Adipose tissue (tissue), 3 donors: ENCODE results near the gene SHMT1. TPM values are rescaled to one million over a fixed set of nuclear protein-coding genes. Genes with fewer than 3 reads are reported as not detected.
"Not testable (repeated sequence)": the region's sequence is repeated elsewhere in the genome, so short reads cannot be mapped to it uniquely, and the experiment has no call there.

ENCODE experiments used
- H3K27ac ChIP-seq: one replicate; pipeline ENCODE4 v1.5.1; 2013; ENCODE audit warnings: low read depth, low read length
- WGBS, 3 donors: extraction: QIAGEN DNeasy Blood & Tissue Kit; methylation state at CpG; one replicate each; pipeline ENCODE4 v1.1.7; 2013; 5-methylcytosine and 5-hydroxymethylcytosine counted together
- polyA plus RNA-seq, 3 donors: library from polyadenylated mRNA; stranded (reverse); fragments of 200-250 nt; gene quantifications; one replicate each; pipeline ENCODE4 v1.2.3, GENCODE V29; 2013
- donor health status: healthy with polysubstance abuse.
- donor health status: Bipolar disorder and iron deficiency.
- donor health status: healthy.

Gene SHMT1
- polyA plus RNA-seq, 3 donors: 13.7 to 168 (median 58.8) TPM

- no peak overlapping the region for H3K27ac ChIP-seq
- 66 to 73% (median 68%) methylated on average over 14 to 15 of the region's 15 CpGs for WGBS, 3 donors
Measured at GRCh38 chr17:18380471-18381157, 17.3 kb upstream of the SHMT1 start.

- WGBS, 3 donors: 73 to 79% (median 79%) methylated on average over 16 of the region's 16 CpGs
- H3K27ac ChIP-seq: no peak overlapping the region
Measured at GRCh38 chr17:18379246-18380146, 16.1 kb upstream of the SHMT1 start.

- 74 to 84% (median 81%) methylated on average over 5 of the region's 5 CpGs for WGBS, 3 donors
- not testable (repeated sequence) for H3K27ac ChIP-seq
Measured at GRCh38 chr17:18378614-18379013, 15.3 kb upstream of the SHMT1 start.

GRCh38 chr17:18378205-18378505, 14.8 kb upstream of the SHMT1 start:
- 83 to 96% (median 85%) methylated on average over 2 of the region's 2 CpGs for WGBS, 3 donors
- no peak overlapping the region for H3K27ac ChIP-seq

DNA sequence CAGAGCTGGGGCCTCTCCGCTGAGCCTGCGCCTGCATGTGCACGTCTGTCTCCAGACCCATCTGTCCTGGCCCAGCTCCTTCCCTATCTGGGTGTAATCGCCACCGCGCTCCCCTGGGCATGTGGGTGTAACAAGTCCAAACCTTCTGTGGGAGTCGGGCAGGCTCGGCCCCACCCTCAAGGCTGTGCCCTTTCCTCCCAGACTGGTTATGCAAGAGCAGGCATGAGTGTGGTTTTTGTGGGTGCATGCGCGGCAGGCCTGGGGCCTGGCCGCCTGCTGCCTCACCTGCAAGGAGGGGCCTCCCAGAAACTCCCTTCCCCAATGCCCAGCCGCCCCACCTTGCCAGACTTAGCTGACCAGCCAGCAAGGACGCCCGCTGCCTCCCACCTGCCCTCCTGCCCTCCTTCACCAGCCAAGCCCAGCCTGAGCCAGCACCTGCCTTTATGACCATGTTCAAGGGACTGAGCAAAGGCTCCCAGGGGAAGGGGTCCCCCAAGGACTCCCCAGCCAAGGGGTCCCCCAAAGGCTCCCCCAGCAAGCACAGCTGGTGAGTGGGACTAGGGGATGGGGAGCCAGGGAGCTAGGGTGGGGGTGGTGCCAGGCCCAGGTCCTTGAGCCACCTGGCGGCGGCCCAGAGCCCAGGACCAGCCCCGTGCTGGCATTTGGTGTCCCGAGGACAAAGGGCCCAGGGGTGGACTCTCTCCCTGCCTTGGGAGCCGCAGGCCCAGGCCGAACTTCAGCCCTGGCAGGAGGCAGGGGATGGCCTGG, 14.3 kb upstream of the SHMT1 start, which contains the start of gene EVPLL:
Gene EVPLL, plus strand, starts transcription at position 342 of the 768 bp plus-strand sequence. CDS start 3,160 bp downstream, outside the sequence.
- 47 to 75% (median 48%) methylated on average over 17 to 20 of the region's 20 CpGs for WGBS, 3 donors

GRCh38 chr17:18374216-18374615, 10.9 kb upstream of the SHMT1 start:
- H3K27ac ChIP-seq: no peak overlapping the region
- WGBS, 3 donors: 84 to 86% (median 84%) methylated on average over 7 of the region's 7 CpGs

More for the DNA sequence above, 14.3 kb upstream of the SHMT1 start, which contains the start of gene EVPLL:
- no peak within 1 kb of the TSS for H3K27ac ChIP-seq

DNA sequence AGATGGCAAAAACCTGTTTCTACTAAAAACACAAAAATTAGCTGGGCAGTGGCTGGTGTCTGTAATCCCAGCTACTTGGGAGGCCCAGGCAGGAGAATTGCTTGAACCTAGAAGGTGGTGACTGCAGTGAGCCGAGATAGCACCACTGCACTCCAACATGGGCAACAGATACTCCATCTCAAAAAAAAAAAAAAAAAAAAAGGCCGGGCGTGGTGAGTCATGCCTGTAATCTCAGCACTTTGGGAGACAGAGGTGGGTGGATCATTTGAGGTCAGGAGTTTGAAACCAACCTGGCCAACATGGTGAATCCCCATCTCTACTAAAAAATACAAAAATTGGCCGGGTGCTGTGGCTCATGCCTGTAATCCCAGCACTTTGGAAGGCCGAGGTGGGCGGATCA, 9.8 kb upstream of the SHMT1 start:
- H3K27ac ChIP-seq: not testable (repeated sequence)
- WGBS, 3 donors: 88 to 93% (median 91%) methylated on average over 4 to 6 of the region's 6 CpGs

- 72 to 76% (median 76%) methylated on average over 7 of the region's 7 CpGs for WGBS, 3 donors
Measured at GRCh38 chr17:18371455-18371854, 8.1 kb upstream of the SHMT1 start.

GRCh38 chr17:18370761-18371160, 7.4 kb upstream of the SHMT1 start:
- WGBS, 3 donors: 48 to 68% (median 64%) methylated on average over 5 of the region's 5 CpGs
- no peak overlapping the region for H3K27ac ChIP-seq

More at GRCh38 chr17:18371455-18371854, 8.1 kb upstream of the SHMT1 start:
- H3K27ac ChIP-seq: no peak overlapping the region

DNA sequence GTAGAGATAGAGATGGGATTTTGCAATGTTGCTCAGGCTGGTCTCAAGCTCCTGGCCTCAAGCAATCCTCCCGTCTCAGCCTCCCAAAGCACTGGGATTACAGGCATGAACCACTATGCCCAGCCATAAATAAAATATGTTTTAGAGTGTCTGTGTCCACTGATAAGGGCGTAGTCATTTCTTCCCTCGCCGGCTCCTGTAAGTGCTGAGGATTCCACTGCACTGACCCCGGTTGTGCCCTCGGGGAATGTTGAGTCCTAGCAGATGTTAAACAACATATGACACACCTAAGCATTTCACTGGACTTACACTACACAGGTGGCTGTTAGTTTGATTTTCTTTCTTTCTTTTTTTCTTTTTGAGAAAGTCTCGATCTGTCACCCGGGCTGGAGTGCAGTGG, 5.6 kb upstream of the SHMT1 start:
- WGBS, 3 donors: 80 to 82% (median 81%) methylated on average over 8 of the region's 8 CpGs
- H3K27ac ChIP-seq: no peak overlapping the region

DNA sequence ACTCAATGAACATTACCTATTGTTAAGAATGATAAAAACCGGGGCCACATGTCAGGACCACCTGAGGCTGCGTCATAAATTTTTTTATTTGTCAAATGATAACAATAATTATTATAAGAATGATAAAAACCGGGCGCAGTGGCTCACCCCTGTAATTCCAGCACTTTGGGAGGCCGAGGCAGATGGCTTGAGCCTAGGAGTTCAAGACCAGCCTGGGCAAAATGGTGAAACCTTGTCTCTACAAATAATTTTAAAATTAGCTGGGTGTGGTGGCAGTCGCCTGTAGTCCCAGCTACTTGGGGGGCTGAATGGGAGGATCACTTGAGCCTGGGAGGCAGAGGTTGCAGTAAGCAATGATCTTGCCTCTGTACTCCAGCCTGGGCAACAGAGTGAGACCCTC, 816 bp upstream of the SHMT1 start:
- H3K27ac ChIP-seq: no peak overlapping the region
- 85 to 96% (median 90%) methylated on average over 6 of the region's 6 CpGs for WGBS, 3 donors

- 4 to 5% (median 4%) methylated on average over 14 of the region's 14 CpGs for WGBS, 3 donors
- no peak overlapping the region for H3K27ac ChIP-seq
Measured at GRCh38 chr17:18362698-18363100, 651 bp downstream of the SHMT1 start.

GRCh38 chr17:18361837-18362697, 1.3 kb downstream of the SHMT1 start:
- 52 to 61% (median 58%) methylated on average over 15 of the region's 15 CpGs for WGBS, 3 donors
- no peak overlapping the region for H3K27ac ChIP-seq

GRCh38 chr17:18360518-18360917, 2.8 kb downstream of the SHMT1 start:
- WGBS, 3 donors: 81 to 90% (median 89%) methylated on average over 8 of the region's 8 CpGs
- no peak overlapping the region for H3K27ac ChIP-seq

GRCh38 chr17:18356624-18357023, 6.7 kb downstream of the SHMT1 start:
- WGBS, 3 donors: 68 to 90% (median 75%) methylated on average over 10 of the region's 10 CpGs
- H3K27ac ChIP-seq: no peak overlapping the region

DNA sequence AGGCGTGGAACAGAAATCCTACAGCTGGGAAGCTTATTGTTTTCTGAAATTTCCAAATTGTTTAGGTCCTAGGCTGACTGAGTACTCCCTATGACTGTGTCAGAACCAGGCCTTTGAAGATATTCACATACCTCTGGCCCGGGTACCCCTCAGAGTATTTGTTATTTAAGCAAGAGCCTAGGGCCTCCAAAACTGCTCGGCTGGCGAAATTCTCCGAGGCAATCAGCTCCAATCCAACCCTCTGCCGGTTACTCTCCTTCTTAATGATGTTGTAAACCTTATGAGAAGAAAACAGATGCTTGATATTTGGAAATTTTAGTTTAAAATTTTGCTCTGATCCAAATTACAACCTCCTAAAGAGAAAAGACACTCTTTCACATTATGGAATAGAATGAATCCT, 9.8 kb downstream of the SHMT1 start:
- 88 to 95% (median 93%) methylated on average over 6 of the region's 6 CpGs for WGBS, 3 donors
- H3K27ac ChIP-seq: no peak overlapping the region

DNA sequence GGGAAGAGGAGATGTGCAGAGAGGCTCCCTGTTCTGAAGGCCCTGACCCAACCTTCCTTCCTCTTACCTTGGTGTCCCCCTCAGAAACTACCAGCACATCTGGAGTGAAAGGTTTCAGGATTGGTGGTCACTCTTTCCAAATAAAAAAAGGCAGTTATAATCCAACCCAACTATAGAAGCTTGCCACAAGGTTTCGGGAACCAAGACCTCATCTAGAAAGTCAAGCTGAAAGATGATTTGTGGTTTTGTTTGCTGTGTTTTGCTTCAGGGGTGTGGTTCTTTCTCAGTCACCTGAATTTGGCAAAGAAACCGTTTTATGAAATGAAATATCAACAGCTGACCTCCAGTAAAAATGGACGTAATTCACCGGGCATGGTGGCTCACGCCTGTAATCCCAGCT, 19.3 kb downstream of the SHMT1 start:
- WGBS, 3 donors: 91 to 94% (median 92%) methylated on average over 5 of the region's 5 CpGs
- no peak overlapping the region for H3K27ac ChIP-seq

GRCh38 chr17:18339933-18340332, 23.4 kb downstream of the SHMT1 start:
- H3K27ac ChIP-seq: no peak overlapping the region
- 95 to 97% (median 97%) methylated on average over 13 of the region's 13 CpGs for WGBS, 3 donors
